Amygdala (tissue), 56 donors: ENCODE measurements around the gene DGCR2.

Source experiments
- DNase-seq, 56 donors: peaks; one replicate each; lab custom pipeline; 2025; lab: John Stamatoyannopoulos, UW

DGCR2 gene

DNA sequence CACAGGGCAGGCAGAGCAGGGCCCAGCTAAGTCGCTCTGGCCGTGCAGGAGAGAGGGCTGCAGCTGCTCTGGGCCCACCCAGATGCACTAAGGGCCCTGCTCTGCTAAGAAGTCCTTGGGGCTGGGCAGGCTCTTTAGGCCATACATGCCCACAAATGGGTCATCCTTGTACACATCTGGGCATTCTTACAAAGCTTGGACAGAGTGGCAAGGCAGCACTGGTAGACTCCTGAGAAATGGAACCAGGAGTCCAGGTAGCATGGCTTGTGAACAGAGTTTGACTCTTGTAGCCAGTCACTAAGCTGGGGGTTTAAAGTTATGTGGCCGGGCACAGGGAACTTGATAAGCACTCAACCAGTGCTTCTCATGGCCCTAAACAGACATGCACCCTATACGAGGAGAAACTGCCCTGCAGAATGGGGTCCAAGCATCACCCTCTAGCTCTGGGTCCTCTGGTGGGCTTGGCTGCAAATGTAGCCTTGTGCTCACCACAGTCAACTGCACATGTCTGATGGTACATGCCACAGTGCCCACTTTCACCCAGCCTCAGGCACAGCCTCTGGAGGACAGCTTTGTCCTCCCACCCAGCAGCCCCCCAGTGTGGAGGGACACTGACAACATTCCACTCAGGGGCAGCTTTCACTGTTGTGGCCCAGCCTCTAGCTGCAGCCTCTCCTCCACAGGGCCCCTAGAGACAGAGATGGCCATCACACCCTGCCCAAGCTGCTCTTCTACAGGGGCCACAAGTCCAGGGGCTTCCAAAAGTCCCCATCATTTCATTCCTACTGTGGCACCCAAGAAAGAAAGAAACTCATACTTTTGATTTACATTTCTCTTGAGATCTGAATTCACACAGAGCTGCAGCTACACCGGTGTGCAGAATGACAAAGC lies 75.2 kb downstream of the DGCR2 start:
- no peak for DNase-seq

DNA sequence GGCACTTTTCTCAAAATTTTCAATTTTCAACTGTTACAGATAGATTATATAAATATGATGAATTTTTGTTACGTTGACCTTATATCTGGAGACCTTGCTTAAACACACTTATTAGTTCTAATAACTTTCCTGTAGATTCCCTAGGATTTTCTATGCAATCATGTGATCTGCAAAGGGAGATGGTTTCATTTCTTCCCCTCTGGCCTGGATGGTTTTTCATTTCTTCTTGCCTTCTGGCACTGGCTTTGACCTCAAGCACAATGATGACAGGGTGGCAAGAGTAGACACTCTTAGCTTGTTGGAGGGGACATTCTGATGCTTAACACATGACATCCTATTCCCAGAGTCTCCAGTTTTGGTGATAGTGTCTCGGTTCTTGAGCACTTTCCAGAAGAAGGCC lies 75.9 kb downstream of the DGCR2 start:
- no peak for DNase-seq

DNA sequence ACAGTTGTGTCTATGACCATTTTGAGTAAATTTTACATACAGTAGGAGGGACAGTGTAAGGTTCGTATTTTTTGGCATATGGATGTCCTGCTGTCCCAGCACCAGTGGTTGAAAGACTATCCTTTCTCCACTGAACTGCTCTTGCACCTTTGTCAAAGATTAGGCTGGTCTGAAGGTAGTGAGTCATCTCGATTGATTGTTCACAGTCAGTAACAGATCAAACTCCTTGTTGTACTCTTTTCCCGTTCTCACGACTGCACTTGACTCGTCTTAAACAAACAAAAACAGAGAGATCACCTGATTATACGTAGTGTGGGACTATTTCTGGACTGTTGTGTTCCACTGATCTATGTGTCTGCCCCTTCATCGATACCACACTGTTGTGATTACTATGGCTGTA lies 77.1 kb downstream of the DGCR2 start:
- DNase-seq, result no peak

DNA sequence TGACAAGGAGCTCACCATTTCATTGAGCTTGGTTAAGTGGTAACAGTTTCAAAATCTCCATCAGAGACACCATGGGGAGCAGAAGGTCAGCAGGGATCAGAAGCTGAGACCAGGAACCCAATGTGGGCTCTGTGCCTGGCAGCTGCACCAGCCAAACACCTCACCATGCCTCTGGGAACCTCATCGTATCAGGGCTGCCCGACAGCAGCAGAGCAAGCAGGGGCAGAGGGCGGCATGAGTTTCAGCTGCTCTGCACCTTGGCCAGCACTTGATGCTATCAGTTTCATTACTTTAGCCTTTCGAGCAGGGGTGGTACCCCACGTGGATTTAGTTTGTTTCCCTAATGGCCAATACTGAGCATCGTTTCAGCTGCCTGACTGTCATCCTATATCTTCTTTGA lies 77.8 kb downstream of the DGCR2 start:
- DNase-seq, result no peak

DNA sequence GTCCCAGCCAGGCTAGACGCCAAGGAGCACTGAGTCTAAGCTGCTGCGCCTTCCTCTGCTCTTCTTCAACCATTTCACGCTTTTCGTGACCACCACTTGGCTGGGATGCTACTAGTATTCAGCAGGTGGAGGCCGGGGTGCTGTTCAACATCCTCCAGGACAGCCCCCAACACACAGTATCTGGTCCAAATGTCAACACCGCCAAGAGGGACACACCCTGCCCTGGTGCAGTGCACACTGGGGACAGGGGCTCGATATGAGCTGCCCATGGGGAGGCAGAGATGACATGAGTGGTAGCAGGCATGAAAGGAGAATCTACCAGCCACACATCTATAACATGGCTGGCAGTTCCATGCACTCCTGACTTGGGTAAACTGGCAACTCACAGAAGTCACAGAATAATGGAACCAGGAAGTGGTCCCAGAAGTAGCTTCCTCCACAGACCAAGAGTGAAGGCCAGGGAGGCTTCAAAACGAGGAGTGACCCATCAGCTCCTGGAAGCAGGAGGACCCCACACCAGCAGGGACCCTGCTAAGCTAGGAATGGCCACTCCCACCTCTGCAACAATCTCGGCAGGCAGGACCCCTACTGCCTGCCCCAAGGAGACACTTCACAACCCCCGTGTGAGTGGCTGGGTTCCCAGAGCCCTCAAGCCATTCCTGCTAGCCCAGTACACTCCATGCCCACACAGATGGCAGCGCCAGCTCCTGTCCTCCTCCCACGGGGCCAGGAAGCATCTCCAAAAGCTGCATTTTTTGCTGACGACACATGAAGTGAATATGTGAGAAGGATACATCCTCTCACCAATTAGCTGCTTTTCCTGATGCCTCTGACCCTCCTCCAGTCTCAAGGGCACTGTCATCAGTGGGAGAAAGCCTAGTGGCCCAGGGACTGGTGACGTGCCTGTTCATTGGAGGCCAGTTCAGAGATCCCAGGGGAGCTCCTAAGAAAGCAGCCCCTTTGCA lies 78.8 kb downstream of the DGCR2 start:
- no peak for DNase-seq

DNA sequence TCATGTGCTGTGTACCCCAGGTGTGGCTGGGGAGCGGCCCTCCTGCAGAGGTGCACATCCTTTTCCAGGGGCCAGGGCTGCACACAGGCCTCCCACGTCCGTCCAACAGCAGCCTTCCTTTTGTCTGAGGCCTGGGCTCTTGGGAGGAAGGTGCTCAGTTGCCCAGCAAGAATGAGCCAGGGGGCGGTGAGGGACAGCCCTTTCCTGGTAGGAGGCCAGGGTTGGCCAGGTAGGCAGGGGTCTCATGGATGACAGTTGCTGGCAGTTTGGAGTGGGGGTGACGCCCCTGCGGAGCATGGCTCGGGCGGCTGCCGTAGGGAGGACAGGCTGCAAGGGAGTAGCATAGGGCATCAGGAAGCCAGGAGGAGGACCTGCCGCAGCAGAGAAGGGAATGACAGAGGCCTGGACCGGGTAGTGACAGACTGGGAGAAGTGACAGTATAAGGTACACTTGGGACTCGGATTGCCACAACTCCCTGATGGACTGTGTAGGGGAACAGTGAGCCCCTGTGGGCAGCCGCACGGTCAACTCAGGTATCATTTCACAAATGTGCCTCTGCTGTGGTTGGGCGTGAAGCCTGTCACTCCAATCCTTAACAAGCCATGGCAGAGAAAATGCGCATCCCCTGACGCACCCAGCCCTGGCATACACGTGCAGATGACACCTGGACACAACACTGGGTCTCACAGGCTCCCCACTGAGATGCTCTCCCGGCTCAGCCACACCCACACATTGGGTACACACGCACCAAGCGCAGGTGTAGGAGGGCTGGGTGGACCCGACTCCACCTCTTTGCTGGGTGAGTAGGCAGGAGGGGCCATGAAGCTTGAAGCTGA lies 79.7 kb downstream of the DGCR2 start:
- DNase-seq, result no peak

DNA sequence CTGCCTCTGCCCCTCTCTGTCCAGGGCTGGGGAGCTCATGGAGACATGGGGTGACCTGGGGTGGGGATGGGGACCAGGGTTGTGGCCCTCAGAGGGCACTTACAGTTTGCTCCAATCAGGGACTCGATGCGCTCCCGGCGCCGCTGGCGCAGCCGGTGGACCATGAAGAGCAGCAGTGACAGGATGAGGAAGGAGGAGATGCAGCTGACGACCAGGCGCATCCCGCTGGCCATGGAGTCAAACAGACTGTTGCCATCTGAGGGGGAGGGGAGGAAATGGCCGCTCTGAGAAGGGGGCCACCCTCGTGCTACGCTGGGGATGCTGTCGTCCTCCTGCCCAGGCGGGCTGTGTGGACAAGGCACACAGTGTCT lies 80.5 kb downstream of the DGCR2 start:
- DNase-seq, result no peak

DNA sequence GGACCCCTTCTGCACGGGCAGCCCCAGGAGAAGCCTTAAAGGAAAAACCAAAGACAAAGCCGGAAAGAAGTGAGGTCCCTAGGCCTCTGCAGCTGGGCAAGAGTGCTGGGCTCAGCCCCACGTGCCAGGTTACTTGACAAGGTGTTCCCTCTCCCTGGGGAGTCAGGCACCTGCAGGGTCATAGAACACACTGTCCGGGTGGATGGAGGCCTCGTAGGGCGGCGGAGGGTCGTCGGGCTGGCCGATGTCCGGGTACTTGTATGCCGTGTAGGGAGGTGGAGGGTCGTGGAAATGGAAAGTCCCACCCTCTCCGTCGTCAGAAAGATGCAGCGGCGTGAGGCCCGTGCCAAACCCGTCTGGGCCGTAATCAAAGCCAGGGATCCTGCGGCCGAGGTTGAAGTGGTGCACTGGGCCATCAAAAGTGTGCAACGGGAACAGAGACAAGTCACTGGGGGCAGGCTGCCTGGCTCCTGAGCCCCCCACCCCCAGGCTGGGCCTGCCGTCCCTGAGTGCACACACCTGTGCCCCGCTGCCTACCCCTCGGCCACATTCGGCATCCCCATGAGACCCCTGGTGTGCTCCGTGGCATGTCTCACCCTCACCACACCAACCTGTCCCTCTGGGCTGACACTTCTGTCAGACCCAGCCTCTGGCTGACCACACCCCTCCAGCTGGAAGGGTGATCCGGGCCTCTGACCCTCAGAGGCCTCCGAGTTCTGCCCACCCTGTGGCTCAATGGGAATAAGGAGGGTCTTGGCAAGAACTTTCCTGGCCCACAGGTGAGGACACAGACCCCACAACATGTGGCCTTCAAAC lies 81.1 kb downstream of the DGCR2 start:
- DNase-seq, result no peak

DNA sequence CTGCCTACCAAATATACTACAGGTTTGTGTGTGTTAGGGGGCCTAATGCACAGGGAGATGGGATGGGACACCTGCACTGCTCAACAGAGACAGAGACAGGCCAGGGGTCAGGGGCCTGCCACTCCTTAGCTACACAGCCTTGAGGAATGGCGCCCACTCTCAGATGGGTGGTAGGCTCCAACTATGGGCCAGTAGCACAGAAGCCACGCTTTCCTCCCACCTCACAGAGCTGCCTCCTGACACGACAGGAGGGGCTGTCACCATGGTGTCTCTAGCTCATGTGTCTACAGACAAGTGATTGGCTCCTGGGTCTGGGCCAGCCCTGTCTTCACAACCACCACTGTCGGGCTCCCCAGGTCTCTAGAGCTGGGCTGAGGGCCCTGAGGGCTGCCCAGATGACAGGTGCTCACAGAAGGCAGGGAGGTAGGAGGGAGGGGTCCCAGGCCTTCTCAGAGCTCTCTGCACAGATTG lies 81.8 kb downstream of the DGCR2 start:
- DNase-seq, result no peak

DNA sequence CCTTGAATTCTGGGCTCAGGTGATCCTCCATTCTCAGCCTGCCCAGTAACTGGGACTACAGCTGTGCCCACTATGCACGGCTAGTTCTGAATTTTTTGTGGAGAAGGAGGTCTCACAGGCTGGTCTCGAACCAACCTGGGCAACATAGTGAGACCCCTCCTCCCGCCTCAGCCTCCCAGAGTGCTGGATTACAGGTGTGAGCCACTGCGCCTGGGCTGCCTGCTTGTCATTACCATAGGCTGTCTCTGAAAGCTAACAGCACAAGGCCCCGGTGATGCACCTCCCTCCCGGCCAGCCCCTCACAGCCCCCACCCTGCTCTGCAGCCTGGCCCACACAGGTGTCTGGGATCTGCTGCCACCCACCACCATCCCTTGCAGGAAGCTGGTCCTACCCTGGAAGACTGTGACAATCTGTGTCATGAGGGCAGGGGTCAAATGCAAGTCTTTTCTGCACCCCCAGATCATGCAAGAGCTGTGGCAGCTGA lies 82.4 kb downstream of the DGCR2 start:
- DNase-seq, result no peak

DNA sequence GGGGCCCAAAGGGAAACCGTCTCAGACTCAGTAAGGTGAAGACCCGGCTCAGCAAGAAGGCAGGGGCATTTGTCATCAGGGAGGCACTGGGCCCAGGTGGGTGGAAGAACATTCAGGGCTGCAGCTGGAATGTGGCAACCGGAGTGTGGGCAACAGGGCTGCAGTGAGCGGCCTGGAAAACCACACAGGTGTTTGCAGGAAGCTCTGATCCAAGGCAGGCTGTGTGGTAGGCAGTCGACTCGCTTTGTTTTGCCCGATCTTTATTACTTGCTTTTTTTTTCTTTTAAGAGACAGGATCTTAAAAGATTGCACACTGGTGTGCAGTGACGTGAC lies 82.8 kb downstream of the DGCR2 start:
- DNase-seq, result no peak

DNA sequence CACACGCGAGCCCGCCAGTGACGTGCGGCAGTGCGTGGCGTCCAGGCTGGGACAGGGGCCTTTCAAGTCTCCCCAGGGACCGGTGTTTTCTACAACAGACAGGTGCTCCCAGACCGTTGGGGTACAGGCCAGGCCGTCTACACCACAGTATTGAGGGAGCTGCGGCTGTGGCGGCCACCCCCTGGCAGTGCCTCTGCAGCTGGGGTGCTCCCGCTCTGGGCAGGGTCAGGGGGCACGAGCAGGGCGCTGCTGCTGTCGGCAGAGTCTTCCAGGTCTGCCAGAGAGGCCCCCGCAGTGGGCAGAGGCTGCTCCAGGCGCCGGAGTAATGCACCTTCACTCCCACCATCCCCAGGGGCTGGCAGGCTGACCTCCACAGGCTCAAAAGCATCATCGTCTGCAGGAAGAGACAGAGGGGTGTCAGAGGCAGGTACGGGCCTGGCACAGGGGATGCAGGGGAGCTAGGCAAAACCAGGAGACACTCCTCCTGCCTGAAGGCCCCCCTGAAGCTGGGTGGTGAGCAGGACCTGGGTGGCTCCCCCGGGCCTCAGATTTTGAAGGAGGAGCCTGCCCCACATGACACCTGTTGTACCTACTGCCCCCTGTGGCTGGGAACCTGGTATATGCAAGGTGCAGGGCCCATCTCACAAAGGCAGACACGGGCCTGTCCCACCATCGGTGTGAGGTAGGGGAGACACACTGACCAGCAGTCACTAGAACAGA lies 83.3 kb downstream of the DGCR2 start:
- DNase-seq, result no peak

DNA sequence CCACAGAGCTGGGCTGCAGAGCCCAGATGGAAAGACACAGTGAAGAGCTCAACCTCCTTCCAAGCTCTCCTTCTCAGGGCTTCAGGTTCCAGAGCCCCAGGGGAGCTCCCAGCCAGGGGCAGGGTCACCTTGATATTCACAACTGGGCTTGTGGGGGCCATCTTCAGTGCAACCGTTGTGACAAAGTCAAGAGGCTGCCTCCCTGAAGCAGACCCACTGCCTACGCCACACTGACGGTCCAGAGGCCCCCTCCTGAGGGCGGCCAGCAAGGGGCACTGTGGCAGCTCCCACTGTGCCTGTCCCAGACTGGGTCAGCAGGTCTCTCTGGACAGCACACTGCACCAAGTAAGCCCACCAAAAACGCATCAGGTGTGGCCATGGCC lies 84.1 kb downstream of the DGCR2 start:
- DNase-seq, result no peak

DNA sequence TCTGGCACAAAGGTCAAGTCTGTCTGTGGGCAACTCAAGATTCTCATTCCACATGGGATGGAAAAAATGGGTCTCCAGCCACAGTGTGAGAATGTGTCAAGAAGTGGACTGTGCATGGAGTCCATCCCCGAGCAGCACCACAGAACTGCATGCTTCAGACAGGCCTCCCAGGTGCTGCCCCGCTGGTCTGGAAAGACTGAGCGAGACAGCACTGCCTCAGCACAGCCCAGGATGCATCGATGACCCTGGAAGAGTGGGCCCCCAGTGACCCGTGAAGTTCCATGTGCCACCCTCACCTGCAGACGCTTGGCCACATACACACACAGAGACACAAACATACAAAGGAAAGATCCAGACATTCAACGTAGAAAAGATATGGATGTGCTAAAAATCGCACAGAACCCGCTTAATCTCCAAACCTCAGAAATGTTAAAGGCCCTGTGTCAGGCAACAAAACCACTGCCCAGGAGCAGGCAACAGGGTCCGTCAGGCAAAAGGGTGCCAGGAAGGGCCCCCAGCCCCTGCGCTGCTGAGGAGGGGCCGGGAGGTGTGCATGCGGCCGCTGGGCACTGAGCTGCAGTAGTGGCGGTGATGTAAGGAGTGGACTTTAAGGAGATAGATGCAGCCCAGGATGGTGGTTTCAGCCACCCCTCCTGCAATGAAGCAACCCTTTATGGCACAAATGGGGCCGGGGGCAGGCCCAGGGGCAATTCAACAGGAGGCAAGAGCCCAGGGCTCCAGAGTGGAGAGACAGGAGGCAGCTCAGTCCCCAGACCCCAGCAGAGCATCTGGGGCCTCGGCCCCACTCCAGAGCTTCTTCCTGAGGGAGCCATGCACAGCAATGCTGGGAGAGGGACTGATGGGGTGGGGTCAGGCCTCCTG lies 84.7 kb downstream of the DGCR2 start:
- no peak for DNase-seq

DNA sequence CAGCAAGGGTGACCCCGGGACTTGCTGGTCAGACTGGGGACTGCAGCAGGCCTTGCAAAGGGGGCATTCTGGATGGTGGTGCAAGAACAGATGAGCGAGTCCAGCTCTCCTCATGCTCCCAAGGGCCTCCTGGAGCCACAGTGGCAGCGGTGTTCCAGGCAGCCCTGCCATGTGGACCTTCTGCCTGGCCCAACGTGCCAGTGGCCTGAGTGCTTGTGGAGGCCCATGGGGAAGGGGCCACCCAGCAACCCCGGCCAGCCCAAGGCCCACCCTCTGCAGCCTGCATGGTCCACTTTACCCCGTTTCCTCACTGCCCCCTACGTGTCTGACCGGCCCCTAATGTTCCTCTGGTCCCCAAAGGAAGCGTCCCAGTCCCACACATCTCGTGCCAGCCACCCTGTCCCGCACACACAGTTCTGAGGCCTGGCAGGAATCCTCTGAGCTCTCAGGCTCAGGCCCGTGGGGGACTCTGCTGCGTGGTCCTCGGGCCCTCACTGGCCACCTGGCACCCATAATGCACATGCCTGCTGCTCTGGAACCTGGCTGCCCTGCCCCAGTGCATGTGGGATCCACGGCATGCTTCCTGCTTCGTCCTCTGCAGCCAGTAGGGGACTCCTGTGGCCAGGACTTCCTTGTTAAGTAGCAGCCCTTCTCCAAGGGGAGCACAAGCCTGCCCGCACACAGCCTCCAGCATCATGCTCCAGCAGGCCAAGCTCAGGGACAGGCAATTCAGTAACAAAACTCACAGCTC lies 85.5 kb downstream of the DGCR2 start:
- DNase-seq, result no peak

DNA sequence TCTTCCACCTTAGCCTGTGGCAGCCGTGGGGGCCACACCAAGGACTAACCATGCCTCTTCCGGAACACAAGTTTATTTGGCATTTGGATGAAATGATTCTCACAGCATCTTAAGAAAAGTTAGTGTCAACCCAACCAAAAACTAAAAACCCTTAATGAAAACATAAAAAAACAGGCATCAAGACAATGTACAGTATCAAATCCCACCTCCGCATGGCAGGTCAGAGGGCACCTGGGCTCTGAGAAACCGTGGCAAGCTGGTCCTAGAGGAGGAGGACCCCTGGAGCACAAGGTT lies 86.0 kb downstream of the DGCR2 start:
- no peak for DNase-seq

DNA sequence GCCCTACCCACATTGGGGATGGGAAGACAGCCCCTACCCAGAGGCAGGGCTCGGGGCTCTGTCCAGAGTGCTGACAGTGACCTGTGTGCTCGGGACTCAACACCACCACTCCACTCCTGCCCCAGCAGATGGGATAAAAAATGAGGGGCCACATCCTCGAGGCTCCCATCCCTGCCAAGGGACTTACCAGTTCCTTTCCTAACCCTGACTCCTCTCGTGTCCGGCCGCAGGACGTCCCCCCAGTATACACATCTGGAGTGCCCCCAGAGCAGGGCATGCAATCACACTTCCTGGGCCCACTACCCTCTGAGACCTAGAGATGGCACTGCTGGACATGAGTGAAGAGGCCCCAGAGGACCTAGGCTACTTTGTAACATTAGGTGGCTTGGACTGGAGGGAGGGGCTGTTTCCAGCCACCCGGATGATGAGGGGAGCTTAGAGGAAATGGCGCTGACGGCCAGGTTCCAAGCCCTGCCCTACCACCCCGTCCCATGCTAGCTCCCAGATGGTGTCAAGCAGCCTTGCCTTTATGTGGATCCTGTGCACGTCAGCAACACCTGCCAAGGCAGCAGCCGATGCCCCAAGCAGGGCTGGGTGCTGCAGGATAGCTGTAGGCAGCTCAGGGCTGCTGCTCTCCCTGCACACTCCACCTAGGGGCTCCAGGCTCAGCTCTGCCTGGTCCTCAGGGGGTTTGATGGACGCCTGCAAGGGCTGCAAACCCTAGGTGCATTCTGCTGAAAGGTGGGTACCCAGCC lies 86.6 kb downstream of the DGCR2 start:
- DNase-seq, result no peak
